NCI-H69 (cell line): ENCODE data around the gene FXYD7.

ENCODE experiments used
- DNase-seq: peaks from one replicate; lab custom pipeline; 2025; lab: John Stamatoyannopoulos, UW

The FXYD7 gene

GRCh38 chr19:35202722-35203688 is 60.0 kb downstream of the FXYD7 start:
- no peak for DNase-seq
